ENCODE results near the gene TIMP4. TPM values are rescaled to one million over a fixed set of nuclear protein-coding genes. Genes with fewer than 3 reads are reported as not detected.
A peak's percentile ranks its signal among the peaks of the same experiment; 100 is the strongest.

Gene TIMP4
- total and polyA plus RNA-seq, 11 donors = 3.0 to 57.9 (median 18.6) TPM

DNA sequence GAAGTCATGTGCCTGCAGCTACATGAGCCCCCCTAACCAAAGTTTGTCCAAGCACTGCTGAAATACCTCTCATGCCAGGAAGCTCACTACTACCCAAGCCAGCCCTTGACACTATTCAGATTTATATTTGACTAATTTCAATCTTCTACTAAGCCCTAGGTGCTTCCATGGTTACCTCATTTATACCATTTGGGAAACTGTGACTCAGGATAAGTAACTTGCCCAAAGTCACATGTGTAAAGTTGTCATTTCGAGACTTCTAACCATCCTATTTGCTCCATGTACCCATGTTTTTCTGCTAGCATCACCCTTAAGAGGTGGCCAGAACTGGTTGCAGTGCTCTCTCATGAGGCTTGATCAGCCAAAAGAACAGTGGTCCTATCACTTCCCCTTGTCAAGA is 20.7 kb upstream of the TIMP4 start:
- H3K36me3 ChIP-seq = no peaks in the 10 kb centered on the region
- no peak for ATAC-seq
- H3K27me3 ChIP-seq = no peaks in the 10 kb centered on the region
- no peak for DNase-seq
- peaks cover 9 to 54% (median 29%) of the 10 kb centered on the region in 12 donors for H3K4me1 ChIP-seq
- no peak overlapping the region for H3K4me3 ChIP-seq
- peak overlapping the region in 1 of 12 donors; percentile 50 for H3K27ac ChIP-seq
- WGBS, 4 donors = 93 to 100% (median 95%) methylated on average over 1 of the region's 1 CpG
- intact Hi-C loops (cut with DNase I) = loop anchor here in 5 of 10 donors (2.0 to 10.0 kb wide), 4 partner anchors 108 to 805 kb away; partner anchors contain the start of gene PPARG (in 1 of the 5)
- H3K9me3 ChIP-seq = no peaks in the 10 kb centered on the region
- TF ChIP-seq POLR2A (IDR thresholded peaks at IDR 0.05) (no peak), CTCF (IDR thresholded peaks at IDR 0.05) (no peak)

DNA sequence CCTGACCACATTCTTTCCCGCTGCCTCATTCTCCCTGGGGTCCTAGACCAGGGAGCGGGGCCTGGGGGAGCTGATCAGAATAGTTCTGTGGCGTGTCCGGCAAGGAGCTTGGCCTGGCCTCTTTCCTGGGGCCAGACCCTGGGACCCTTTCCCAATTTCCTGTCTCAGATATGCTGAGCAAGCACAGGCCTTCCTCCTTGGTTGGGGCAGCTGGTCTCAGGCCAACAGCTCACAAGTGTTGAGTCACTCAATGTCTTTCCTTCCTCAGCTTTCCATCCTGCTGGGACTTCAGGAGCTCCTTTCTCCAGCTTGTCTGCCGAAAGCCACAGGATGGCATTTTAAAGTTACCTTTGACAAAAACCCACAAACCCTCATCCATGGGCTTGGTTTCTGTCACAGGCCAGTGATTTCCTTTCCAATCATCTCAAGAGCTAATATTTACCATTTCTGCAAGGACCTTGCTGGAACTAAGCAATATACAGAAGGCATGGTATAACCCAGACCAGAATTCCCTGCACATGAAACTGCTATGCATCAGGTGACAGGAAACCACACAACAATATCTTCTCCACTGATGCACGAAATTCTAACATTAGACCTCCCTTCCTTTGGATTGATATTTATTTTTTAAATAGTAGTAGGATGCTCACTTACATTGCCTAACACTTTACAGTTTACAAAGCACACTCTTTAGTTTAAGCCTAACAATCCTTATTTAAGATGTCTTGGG is 19.5 kb upstream of the TIMP4 start:
- 44 to 61% (median 52%) methylated on average over 5 to 6 of the region's 6 CpGs for WGBS, 4 donors
- no peak for TF ChIP-seq POLR2A (IDR thresholded peaks at IDR 0.05)
- no peak for TF ChIP-seq CTCF (IDR thresholded peaks at IDR 0.05)
- peaks cover 9 to 54% (median 29%) of the 10 kb centered on the region in 12 donors for H3K4me1 ChIP-seq
- H3K27ac ChIP-seq = peak overlapping the region in 9 of 12 donors; percentile 20 to 65 (median 34)
- DNase-seq (peak; percentile 36 to 79 (median 64)), ATAC-seq (peak in 3 of 4 donors; percentile 42 to 54 (median 47))
- H3K9me3 ChIP-seq = no peaks in the 10 kb centered on the region
- H3K36me3 ChIP-seq = no peaks in the 10 kb centered on the region
- intact Hi-C loops (cut with DNase I) = loop anchor here in 5 of 10 donors (2.0 to 10.0 kb wide), 4 partner anchors 109 to 803 kb away; partner anchors contain the start of gene PPARG (in 1 of the 5)
- H3K27me3 ChIP-seq = no peaks in the 10 kb centered on the region
- no peak overlapping the region for H3K4me3 ChIP-seq

GRCh38 chr3:12177126-12177525 is 18.4 kb upstream of the TIMP4 start:
- no peaks in the 10 kb centered on the region for H3K27me3 ChIP-seq
- intact Hi-C loops (cut with DNase I) = loop anchor here in 9 of 10 donors (2.0 to 10.0 kb wide), 8 partner anchors 38 to 802 kb away; partner anchors contain the start of gene PPARG (in 1 of the 9)
- H3K9me3 ChIP-seq = peaks cover 0 to 10% (median 5%) of the 10 kb centered on the region in 12 donors
- peak overlapping the region in 6 of 12 donors; percentile 26 to 65 (median 40) for H3K27ac ChIP-seq
- DNase-seq (no peak), ATAC-seq (no peak)
- no peaks in the 10 kb centered on the region for H3K36me3 ChIP-seq
- 59 to 81% (median 75%) methylated on average over 2 of the region's 2 CpGs for whole genome bisulfite sequencing, 4 donors
- H3K4me3 ChIP-seq = no peak overlapping the region
- peaks cover 9 to 54% (median 29%) of the 10 kb centered on the region in 12 donors for H3K4me1 ChIP-seq
- TF ChIP-seq CTCF (IDR thresholded peaks at IDR 0.05) = no peak
- TF ChIP-seq POLR2A (IDR thresholded peaks at IDR 0.05) = no peak

DNA sequence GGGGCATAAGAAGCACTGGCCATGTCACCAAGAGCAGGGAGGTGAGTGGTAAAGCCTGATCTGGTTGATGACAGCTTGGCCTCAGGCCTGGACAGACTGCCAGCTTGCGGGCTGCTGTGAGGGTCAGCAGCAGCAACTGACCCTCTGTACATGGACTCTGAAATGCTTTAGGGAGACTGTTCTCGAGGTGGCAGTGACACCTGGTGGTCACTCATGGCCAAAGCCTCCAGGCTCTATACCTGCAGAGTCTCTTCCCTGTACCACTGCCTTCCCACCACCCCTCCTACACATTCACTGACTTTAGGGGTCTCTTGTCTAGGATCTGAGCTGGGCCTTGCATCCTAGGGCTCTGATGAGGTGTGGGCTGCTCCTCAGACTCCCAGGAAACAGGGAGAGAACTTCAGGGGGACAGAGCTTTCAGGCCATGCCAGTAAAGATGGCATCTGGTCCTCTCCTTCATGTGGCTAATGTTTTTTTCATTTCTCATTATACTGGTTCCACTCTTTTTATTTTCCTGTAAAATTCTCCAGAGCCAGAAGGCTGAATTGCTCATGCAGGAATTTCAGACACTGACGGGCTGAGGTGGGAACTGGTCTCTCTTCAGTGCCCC is 17.2 kb upstream of the TIMP4 start:
- Histone ChIP-seq H3K36me3 (no peaks in the 10 kb centered on the region), H3K27me3 (no peaks in the 10 kb centered on the region), H3K4me1 (peaks cover 9 to 55% (median 29%) of the 10 kb centered on the region in 12 donors), H3K27ac (no peak overlapping the region), H3K4me3 (no peak overlapping the region), H3K9me3 (peaks cover 0 to 18% (median 9%) of the 10 kb centered on the region in 12 donors)
- peak; percentile 56 to 74 (median 70) for DNase-seq
- intact Hi-C loops (cut with DNase I) = loop anchor here (1.0 to 10.0 kb wide), 12 partner anchors 37 to 801 kb away; partner anchors contain the start of gene PPARG (in 1 of the 10)
- 40 to 48% (median 44%) methylated on average over 3 of the region's 3 CpGs for WGBS, 4 donors
- ATAC-seq = peak; percentile 82 to 90 (median 84)
- peak; percentile 77 to 93 (median 88) for TF ChIP-seq CTCF (IDR thresholded peaks at IDR 0.05)
- no peak for TF ChIP-seq POLR2A (IDR thresholded peaks at IDR 0.05)
